ENCODE results near the gene CCER1. TPM values are rescaled to one million over a fixed set of nuclear protein-coding genes. Genes with fewer than 3 reads are reported as not detected.
"Not testable (repeated sequence)": the region's sequence is repeated elsewhere in the genome, so short reads cannot be mapped to it uniquely, and the experiment has no call there.

The CCER1 gene
- total RNA-seq, 1 donor from 2014 or later, result not detected

- no peak overlapping the region for H3K4me3 ChIP-seq
- intact Hi-C loops (cut with DNase I), result no loop called here
- H3K27me3 ChIP-seq, result no peaks in the 10 kb centered on the region
- TF ChIP-seq, protein P1, sequence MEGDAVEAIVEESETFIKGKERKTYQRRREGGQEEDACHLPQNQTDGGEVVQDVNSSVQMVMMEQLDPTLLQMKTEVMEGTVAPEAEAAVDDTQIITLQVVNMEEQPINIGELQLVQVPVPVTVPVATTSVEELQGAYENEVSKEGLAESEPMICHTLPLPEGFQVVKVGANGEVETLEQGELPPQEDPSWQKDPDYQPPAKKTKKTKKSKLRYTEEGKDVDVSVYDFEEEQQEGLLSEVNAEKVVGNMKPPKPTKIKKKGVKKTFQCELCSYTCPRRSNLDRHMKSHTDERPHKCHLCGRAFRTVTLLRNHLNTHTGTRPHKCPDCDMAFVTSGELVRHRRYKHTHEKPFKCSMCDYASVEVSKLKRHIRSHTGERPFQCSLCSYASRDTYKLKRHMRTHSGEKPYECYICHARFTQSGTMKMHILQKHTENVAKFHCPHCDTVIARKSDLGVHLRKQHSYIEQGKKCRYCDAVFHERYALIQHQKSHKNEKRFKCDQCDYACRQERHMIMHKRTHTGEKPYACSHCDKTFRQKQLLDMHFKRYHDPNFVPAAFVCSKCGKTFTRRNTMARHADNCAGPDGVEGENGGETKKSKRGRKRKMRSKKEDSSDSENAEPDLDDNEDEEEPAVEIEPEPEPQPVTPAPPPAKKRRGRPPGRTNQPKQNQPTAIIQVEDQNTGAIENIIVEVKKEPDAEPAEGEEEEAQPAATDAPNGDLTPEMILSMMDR (IDR thresholded peaks at IDR 0.05), result no peak
- no peak for TF ChIP-seq POLR2A (IDR thresholded peaks at IDR 0.05)
- TF ChIP-seq POLR2AphosphoS5 (IDR thresholded peaks at IDR 0.05; ENCODE audit: insufficient read depth in 1 of 2, low read depth in 1 of 2), result no peak
- H3K4me1 ChIP-seq, result no peaks in the 10 kb centered on the region
- H3K9me3 ChIP-seq, result no peaks in the 10 kb centered on the region
- no peak overlapping the region for H3K27ac ChIP-seq
- no peaks in the 10 kb centered on the region for H3K36me3 ChIP-seq
- no peak for DNase-seq (ENCODE audit: extremely low spot score in 2 of 2)
Measured at GRCh38 chr12:90987101-90987500, 32.1 kb upstream of the CCER1 start.

DNA sequence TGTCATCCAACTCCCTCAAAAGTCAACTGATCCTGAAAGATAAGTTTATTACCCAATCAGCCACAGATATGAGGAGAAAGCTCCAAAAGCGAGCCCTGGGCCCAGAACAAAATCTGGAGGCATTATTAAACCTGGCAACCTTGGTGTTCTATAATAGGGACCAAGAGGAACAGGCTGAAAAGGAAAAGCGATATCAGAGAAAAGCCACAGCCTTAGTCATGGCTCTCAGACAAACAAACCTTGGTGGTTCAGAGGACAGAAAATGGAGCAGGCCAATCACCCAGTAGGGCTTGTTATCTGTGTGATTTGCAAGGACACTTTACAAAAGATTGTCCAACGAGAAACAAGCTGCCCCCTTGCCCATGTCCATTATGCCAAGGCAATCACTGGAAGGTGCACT is 30.4 kb upstream of the CCER1 start:
- H3K4me1 ChIP-seq; H3K9me3 ChIP-seq; H3K4me3 ChIP-seq; H3K27ac ChIP-seq; intact Hi-C loops (cut with DNase I); H3K36me3 ChIP-seq; DNase-seq (ENCODE audit: extremely low spot score in 2 of 2); H3K27me3 ChIP-seq: not testable (repeated sequence)

DNA sequence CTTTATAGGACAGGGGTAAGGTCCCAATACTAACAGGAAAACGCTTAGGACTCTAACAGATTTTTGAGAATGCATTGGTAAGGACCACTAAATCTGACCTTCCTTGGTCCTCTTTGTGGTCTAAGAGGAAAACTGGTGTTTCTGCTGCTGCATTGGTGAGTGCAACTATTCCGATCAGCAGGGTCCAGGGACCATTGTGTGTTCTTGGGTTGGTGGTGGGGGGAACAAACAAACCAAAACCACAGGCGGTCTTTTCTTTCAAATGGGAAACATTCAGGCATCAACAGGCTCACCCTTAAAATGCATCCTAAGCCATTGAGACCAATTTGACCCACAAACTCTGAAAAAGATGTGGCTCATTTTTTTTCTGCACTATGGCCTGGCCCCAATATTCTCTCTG is 29.1 kb upstream of the CCER1 start:
- no peaks in the 10 kb centered on the region for H3K9me3 ChIP-seq
- TF ChIP-seq, protein P1 (IDR thresholded peaks at IDR 0.05), result no peak
- TF ChIP-seq POLR2AphosphoS5 (IDR thresholded peaks at IDR 0.05; ENCODE audit: insufficient read depth in 1 of 2, low read depth in 1 of 2), result no peak
- no peak for TF ChIP-seq POLR2A (IDR thresholded peaks at IDR 0.05)
- H3K27ac ChIP-seq, result no peak overlapping the region
- intact Hi-C loops (cut with DNase I), result no loop called here
- H3K4me1 ChIP-seq, result no peaks in the 10 kb centered on the region
- no peak for DNase-seq (ENCODE audit: extremely low spot score in 2 of 2)
- no peak overlapping the region for H3K4me3 ChIP-seq
- H3K27me3 ChIP-seq, result no peaks in the 10 kb centered on the region
- H3K36me3 ChIP-seq, result no peaks in the 10 kb centered on the region

DNA sequence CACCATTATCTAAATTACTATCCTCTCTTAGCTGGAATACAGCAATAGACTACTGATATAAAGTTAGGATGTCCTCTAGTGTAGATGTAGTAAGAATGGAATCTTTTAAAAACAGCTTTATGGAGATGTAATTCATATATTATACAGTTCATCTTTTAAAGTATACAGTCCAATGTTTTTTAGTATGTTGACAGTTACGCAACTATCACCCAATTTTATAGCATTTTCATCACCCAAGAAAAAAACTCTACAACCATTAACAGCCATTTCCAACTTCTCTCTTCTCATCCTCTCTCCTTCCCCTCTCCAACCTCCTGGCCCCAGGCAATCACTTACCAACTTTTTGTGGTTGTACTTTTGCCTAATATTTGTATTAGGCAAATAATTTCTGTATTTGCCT is 27.2 kb upstream of the CCER1 start:
- intact Hi-C loops (cut with DNase I), result no loop called here
- H3K27ac ChIP-seq, result no peak overlapping the region
- DNase-seq (ENCODE audit: extremely low spot score in 2 of 2), result no peak
- no peaks in the 10 kb centered on the region for H3K36me3 ChIP-seq
- no peak overlapping the region for H3K4me3 ChIP-seq
- no peaks in the 10 kb centered on the region for H3K9me3 ChIP-seq
- no peaks in the 10 kb centered on the region for H3K27me3 ChIP-seq
- no peak for TF ChIP-seq POLR2AphosphoS5 (IDR thresholded peaks at IDR 0.05; ENCODE audit: insufficient read depth in 1 of 2, low read depth in 1 of 2)
- TF ChIP-seq, protein P1 (IDR thresholded peaks at IDR 0.05), result no peak
- no peak for TF ChIP-seq POLR2A (IDR thresholded peaks at IDR 0.05)
- H3K4me1 ChIP-seq, result no peaks in the 10 kb centered on the region

GRCh38 chr12:90979951-90980350 is 25.0 kb upstream of the CCER1 start:
- intact Hi-C loops (cut with DNase I), result loop anchor here (10.0 kb wide), 2 partner anchors 345 to 375 kb away; no protein-coding TSS in a partner anchor
- H3K27ac ChIP-seq, result peak overlapping the region; percentile 55

More at GRCh38 chr12:90979951-90980350, 25.0 kb upstream of the CCER1 start:
- no peak for DNase-seq (ENCODE audit: extremely low spot score in 2 of 2)
- no peaks in the 10 kb centered on the region for H3K9me3 ChIP-seq
- TF ChIP-seq POLR2A (IDR thresholded peaks at IDR 0.05) (no peak), POLR2AphosphoS5 (IDR thresholded peaks at IDR 0.05; ENCODE audit: insufficient read depth in 1 of 2, low read depth in 1 of 2) (no peak)
- TF ChIP-seq, protein P1 (IDR thresholded peaks at IDR 0.05), result no peak
- no peaks in the 10 kb centered on the region for H3K36me3 ChIP-seq
- no peaks in the 10 kb centered on the region for H3K27me3 ChIP-seq
- H3K4me3 ChIP-seq, result no peak overlapping the region
- no peaks in the 10 kb centered on the region for H3K4me1 ChIP-seq

Data from vagina (tissue), 2 donors.